ENCODE results near the gene SPTBN5.

Gene SPTBN5

GRCh38 chr15:41809121-41809520, 84.7 kb downstream of the SPTBN5 start:
- DNase-seq (ENCODE audit: low read depth in 2 of 2, low spot score in 1 of 2): no peak

- DNase-seq (ENCODE audit: low read depth in 2 of 2, low spot score in 1 of 2): no peak
Measured at GRCh38 chr15:41806291-41807181, 87.3 kb downstream of the SPTBN5 start.

GRCh38 chr15:41805711-41806110, 88.1 kb downstream of the SPTBN5 start:
- DNase-seq (ENCODE audit: low read depth in 2 of 2, low spot score in 1 of 2): no peak

DNA sequence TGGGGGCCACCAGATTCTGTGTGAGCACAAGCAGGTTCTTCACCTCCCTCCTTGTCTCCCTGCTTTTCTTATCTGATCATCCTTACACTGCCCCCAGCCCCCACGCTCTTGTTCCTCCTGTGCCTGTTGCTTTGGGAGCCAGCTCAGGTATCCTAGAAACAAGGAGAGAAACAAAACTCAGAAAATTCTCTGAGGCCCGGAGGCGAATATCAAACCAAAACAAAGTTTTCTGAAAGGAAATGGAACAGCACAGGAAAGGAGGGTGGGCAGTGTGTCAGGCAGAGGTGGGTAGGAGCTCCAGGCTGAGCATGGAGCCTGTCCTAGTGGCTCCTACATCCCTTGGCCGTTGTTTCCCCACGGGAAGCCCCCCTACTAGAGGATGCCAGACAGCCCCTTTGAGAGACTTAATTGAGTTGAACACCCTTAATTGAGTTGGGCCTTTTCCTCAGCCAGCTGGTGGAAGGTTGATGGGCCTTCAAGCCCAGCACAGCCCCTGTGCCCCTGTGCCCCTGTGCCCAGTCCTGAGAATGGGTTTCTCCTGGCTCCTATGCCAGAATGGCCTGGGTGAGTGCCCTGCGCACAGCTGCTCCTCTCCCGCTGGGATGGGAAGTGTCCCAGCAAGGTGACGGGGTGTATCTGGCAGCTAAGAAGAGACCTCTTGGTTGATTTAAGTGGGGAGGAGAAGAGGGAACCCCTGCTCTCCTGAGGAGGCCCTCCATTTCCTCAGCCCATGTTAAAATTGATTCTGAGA, 88.8 kb downstream of the SPTBN5 start:
- no peak for DNase-seq (ENCODE audit: low read depth in 2 of 2, low spot score in 1 of 2)

GRCh38 chr15:41804361-41804760, 89.5 kb downstream of the SPTBN5 start:
- no peak for DNase-seq (ENCODE audit: low read depth in 2 of 2, low spot score in 1 of 2)

GRCh38 chr15:41801850-41802455, 91.9 kb downstream of the SPTBN5 start:
- DNase-seq (ENCODE audit: low read depth in 2 of 2, low spot score in 1 of 2): no peak

GRCh38 chr15:41801185-41801584, 92.7 kb downstream of the SPTBN5 start:
- no peak for DNase-seq (ENCODE audit: low read depth in 2 of 2, low spot score in 1 of 2)

- no peak for DNase-seq (ENCODE audit: low read depth in 2 of 2, low spot score in 1 of 2)
Measured at GRCh38 chr15:41799488-41799805, 94.4 kb downstream of the SPTBN5 start.

DNA sequence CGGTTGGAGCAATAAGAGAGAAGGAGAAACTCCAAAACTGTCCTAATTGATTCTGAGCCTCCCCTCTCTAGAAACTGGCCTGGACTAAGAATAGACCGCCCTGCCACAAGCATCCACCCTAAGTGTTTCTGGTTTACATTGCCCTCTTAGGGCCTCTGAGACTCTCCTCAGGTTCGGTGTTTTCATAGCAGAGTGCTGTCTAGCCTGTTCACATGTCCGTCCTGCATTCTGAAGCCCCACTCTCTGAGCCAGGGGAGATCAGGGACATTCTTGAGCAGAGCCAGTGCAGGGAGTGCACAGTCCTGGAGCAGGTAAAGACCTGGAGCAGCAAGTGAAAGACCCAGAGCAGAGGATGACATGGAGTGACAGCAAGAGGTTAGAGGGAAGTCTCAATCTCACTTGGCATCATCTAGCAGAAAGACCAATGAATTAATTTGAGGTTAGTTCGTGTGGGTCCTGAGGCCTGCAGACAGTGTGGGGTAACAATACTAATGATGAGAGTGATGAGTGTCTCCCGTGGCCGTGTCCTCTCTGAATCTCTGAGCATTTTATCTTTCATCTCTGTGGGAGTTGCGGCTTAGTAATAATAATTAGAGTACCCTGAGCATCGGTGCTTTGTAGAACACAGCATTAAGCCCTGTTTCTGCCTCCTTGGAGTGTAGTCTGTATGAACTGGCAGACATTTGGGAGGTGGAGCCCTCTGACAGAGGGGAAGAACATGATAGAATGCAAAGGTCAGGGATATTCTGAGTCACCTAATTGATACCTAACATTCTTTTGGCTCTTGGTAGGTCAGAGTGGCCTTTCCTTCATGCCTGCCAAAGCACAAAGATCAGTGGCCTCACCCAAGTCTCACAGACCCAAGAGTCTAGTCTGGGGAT, 95.0 kb downstream of the SPTBN5 start:
- DNase-seq (ENCODE audit: low read depth in 2 of 2, low spot score in 1 of 2): no peak

Measured in stimulated activated CD8-positive, alpha-beta memory T cell treated with anti-CD3 and anti-CD28 coated beads, Interleukin-4, amount 100 ng/mL, for 1 hour (primary cell).